H1 (cell line): ENCODE data around the gene HSD17B3. TPM values are rescaled to one million over a fixed set of nuclear protein-coding genes. Genes with fewer than 3 reads are reported as not detected.

Experiments
- CTCF ChIA-PET: fragments of 300-600 bp; sonication (Branson Sonifier 250); formaldehyde crosslinking; loops from one replicate; lab custom pipeline; 2021; ENCODE audit not compliant: partially characterized antibody; lab: Charles Lee
- POLR2A ChIA-PET: fragments of 300-600 bp; sonication (Branson Sonifier 250); formaldehyde crosslinking; loops from one replicate; lab custom pipeline; 2021; ENCODE audit warnings: inconsistent platforms; ENCODE audit not compliant: partially characterized antibody; lab: Charles Lee
- DNase-seq, 2 experiments: peaks; one replicate each; pipeline versions ENCODE4 v3.0.0 to v3.0.0-alpha.2; 2010 to 2022; ENCODE audit warnings: low spot score in 2 of 2, low read depth in 1 of 2, mixed read lengths in 1 of 2
- FAIRE-seq: peaks from 2 replicates; lab custom pipeline; 2011; peaks lifted over from hg19 to GRCh38; lab: Jason Lieb, UNC
- H2AFZ ChIP-seq: 2 replicates; pipeline ENCODE4 v1.8.1; 2012; ENCODE audit warnings: low read length, inconsistent platforms
- H2AK5ac ChIP-seq: 2 replicates; pipeline ENCODE4 v1.6.1; 2013; ENCODE audit warnings: low read depth, low read length
- H2BK120ac ChIP-seq: replicated peaks from 2 replicates; pipeline ENCODE3; 2013; ENCODE audit warnings: low read depth, low read length, inconsistent platforms
- H2BK12ac ChIP-seq: 2 replicates; pipeline ENCODE4 v1.6.1; 2013; ENCODE audit warnings: low read depth, low read length
- H2BK15ac ChIP-seq: 2 replicates; pipeline ENCODE4 v1.6.1; 2013; ENCODE audit warnings: low read length
- H2BK20ac ChIP-seq: 2 replicates; pipeline ENCODE4 v1.6.1; 2013; ENCODE audit warnings: low read length
- H2BK5ac ChIP-seq: 2 replicates; pipeline ENCODE4 v1.6.1; 2013; ENCODE audit warnings: low read depth, low read length
- H3K14ac ChIP-seq: 2 replicates; pipeline ENCODE4 v1.6.1; 2013; ENCODE audit warnings: inconsistent platforms; ENCODE audit not compliant: insufficient read length
- H3K18ac ChIP-seq: 2 replicates; pipeline ENCODE4 v1.6.1; 2013; ENCODE audit warnings: low read length; ENCODE audit errors: extremely low read depth
- H3K23ac ChIP-seq: 2 replicates; pipeline ENCODE4 v1.6.1; 2013; ENCODE audit warnings: inconsistent platforms; ENCODE audit not compliant: insufficient read length
- H3K23me2 ChIP-seq: 2 replicates; pipeline ENCODE4 v1.6.1; 2013; ENCODE audit warnings: low read depth, low read length
- H3K27ac ChIP-seq: 2 replicates; pipeline ENCODE4 v1.6.1; 2011; ENCODE audit warnings: low read depth, low read length, inconsistent platforms
- H3K27me3 ChIP-seq, 4 experiments: replicated peaks in 1 of 4; 1 replicate in 1 of 4; 2 replicates in 3 of 4; pipeline versions ENCODE4 v1.6.1 to v1.8.1; 2011 to 2013; ENCODE audit warnings: low read length in 3 of 4, mild to moderate bottlenecking in 3 of 4, inconsistent platforms in 2 of 4, mixed read lengths in 2 of 4, moderate library complexity in 1 of 4; ENCODE audit not compliant: control insufficient read depth in 3 of 4, insufficient read depth in 3 of 4; ENCODE audit errors: extremely low read depth in 1 of 4
- H3K36me3 ChIP-seq, 4 experiments: 2 replicates each; pipeline versions ENCODE4 v1.6.1 to v1.8.1; 2011 to 2013; ENCODE audit warnings: mild to moderate bottlenecking in 4 of 4, low read length in 3 of 4, moderate library complexity in 2 of 4, control low read depth in 1 of 4, inconsistent platforms in 1 of 4; ENCODE audit not compliant: insufficient read depth in 4 of 4, control insufficient read depth in 2 of 4
- H3K4ac ChIP-seq: replicated peaks from 2 replicates; pipeline ENCODE3; 2013; ENCODE audit warnings: low read length, low read depth, mixed read lengths, inconsistent platforms; ENCODE audit not compliant: insufficient read length
- H3K4me1 ChIP-seq, 4 experiments: replicated peaks in 1 of 4; 1 replicate in 1 of 4; 2 replicates in 3 of 4; pipeline versions ENCODE4 v1.6.1 to v1.8.1; 2011 to 2013; ENCODE audit warnings: low read length in 3 of 4, inconsistent platforms in 2 of 4, mixed read lengths in 1 of 4; ENCODE audit not compliant: insufficient read depth in 4 of 4, control insufficient read depth in 3 of 4
- H3K4me2 ChIP-seq, 2 experiments: 2 replicates each; pipeline versions ENCODE4 v1.6.1 to v1.8.1; 2011 to 2013; ENCODE audit warnings: low read depth in 2 of 2, low read length in 2 of 2, control low read depth in 1 of 2, inconsistent platforms in 1 of 2, mild to moderate bottlenecking in 1 of 2; ENCODE audit not compliant: insufficient read depth in 1 of 2
- H3K4me3 ChIP-seq, 4 experiments: fragments of 200-600, 300-600 bp in 1 of 4; sonication (generic), shearing (Covaris generic), sonication (Bioruptor Twin) in 1 of 4; 2 replicates each; pipeline versions ENCODE4 v1.5.1 to v1.8.1; 2011 to 2016; ENCODE audit warnings: low read length in 4 of 4, low read depth in 3 of 4, control low read depth in 2 of 4, inconsistent platforms in 2 of 4, mild to moderate bottlenecking in 2 of 4, mixed read lengths in 1 of 4, moderate library complexity in 1 of 4; ENCODE audit not compliant: insufficient read depth in 2 of 4; ENCODE audit errors: extremely low read depth in 1 of 4
- H3K56ac ChIP-seq: replicated peaks from 2 replicates; pipeline ENCODE3; 2013; ENCODE audit warnings: low read depth, mild to moderate bottlenecking, mixed read lengths, low read length, inconsistent platforms; ENCODE audit not compliant: insufficient read length
- H3K79me1 ChIP-seq: 2 replicates; pipeline ENCODE4 v1.6.1; 2013; ENCODE audit warnings: low read depth, low read length, control low read depth
- H3K79me2 ChIP-seq, 2 experiments: 2 replicates each; pipeline versions ENCODE4 v1.6.1 to v1.8.1; 2012 to 2013; ENCODE audit warnings: low read length in 2 of 2, mild to moderate bottlenecking in 2 of 2, inconsistent platforms in 1 of 2; ENCODE audit not compliant: insufficient read depth in 2 of 2, control insufficient read depth in 1 of 2
- H3K9ac ChIP-seq, 4 experiments: replicated peaks in 1 of 4; 1 replicate in 1 of 4; 2 replicates in 3 of 4; pipeline versions ENCODE4 v1.6.1 to v1.8.1; 2011 to 2013; ENCODE audit warnings: low read depth in 3 of 4, low read length in 3 of 4, control low read depth in 2 of 4, mild to moderate bottlenecking in 2 of 4, moderate library complexity in 2 of 4, inconsistent platforms in 1 of 4; ENCODE audit errors: extremely low read depth in 1 of 4
- H3K9me3 ChIP-seq, 2 experiments: 2 replicates each; pipeline versions ENCODE4 v1.6.1 to v1.8.1; 2012 to 2013; ENCODE audit warnings: mild to moderate bottlenecking in 2 of 2, moderate library complexity in 2 of 2, control low read depth in 1 of 2, inconsistent platforms in 1 of 2, low read depth in 1 of 2, low read length in 1 of 2, mixed read lengths in 1 of 2; ENCODE audit not compliant: insufficient read depth in 2 of 2
- H4K20me1 ChIP-seq, 2 experiments: replicated peaks in 1 of 2; 2 replicates each; pipeline versions ENCODE3 to v1.8.1; 2011 to 2013; ENCODE audit warnings: inconsistent platforms in 2 of 2, low read length in 2 of 2, mild to moderate bottlenecking in 1 of 2; ENCODE audit not compliant: insufficient read depth in 2 of 2, control insufficient read depth in 1 of 2
- H4K5ac ChIP-seq: 2 replicates; pipeline ENCODE4 v1.6.1; 2013; ENCODE audit warnings: low read length, low read depth, mixed read lengths, inconsistent platforms; ENCODE audit not compliant: insufficient read length
- H4K8ac ChIP-seq: 2 replicates; pipeline ENCODE4 v1.8.0; 2013; ENCODE audit warnings: mild to moderate bottlenecking, moderate library complexity, low read length, inconsistent platforms; ENCODE audit not compliant: insufficient read depth; ENCODE audit errors: extremely low read depth
- H4K91ac ChIP-seq: replicated peaks from 2 replicates; pipeline ENCODE3; 2013; ENCODE audit warnings: low read length, mixed read lengths, inconsistent platforms; ENCODE audit not compliant: insufficient read length
- JUND ChIP-seq: IDR thresholded peaks from 2 replicates; pipeline ENCODE4 v1.6.1; 2011; ENCODE audit warnings: mild to moderate bottlenecking, improper control_type of control experiment, low read length
- RAD21 ChIP-seq, 2 experiments: IDR thresholded peaks in 1 of 2; conservative IDR thresholded peaks in 1 of 2; 2 replicates each; pipeline ENCODE4 v1.6.1; 2011; ENCODE audit warnings: low read depth in 2 of 2, low read length in 2 of 2, improper control_type of control experiment in 1 of 2, inconsistent platforms in 1 of 2, mild to moderate bottlenecking in 1 of 2, moderate library complexity in 1 of 2
- SP4 ChIP-seq: IDR thresholded peaks from 2 replicates; pipeline ENCODE4 v1.6.1; 2012; ENCODE audit warnings: low read length, inconsistent platforms
- WGBS, 2 experiments: shearing (Covaris generic) in 1 of 2; methylation state at CpG; one replicate each; pipeline versions ENCODE4 v1.1.6 to v1.1.7; 2013 to 2015; ENCODE audit warnings: low lambda C conversion rate in 2 of 2, mixed read lengths in 2 of 2, inconsistent platforms in 1 of 2, low coverage in 1 of 2, missing lambda C conversion rate in 1 of 2; ENCODE audit not compliant: insufficient replicate concordance in 2 of 2, insufficient coverage in 1 of 2, insufficient read length in 1 of 2; ENCODE audit errors: extremely low coverage in 1 of 2, missing lambda C conversion rate in 1 of 2; 5-methylcytosine and 5-hydroxymethylcytosine counted together
- polyA plus RNA-seq, 7 experiments: library from polyadenylated mRNA; depleted of rRNA in 3 of 7; stranded (reverse) in 5 of 7; unstranded in 2 of 7; fragments of >200 nt in 5 of 7; fragments of 200-250 nt in 2 of 7; gene quantifications; 1 replicate in 5 of 7; 2 replicates in 1 of 7; 4 replicates in 1 of 7; pipeline versions ENCODE4 v1.2.1 to v1.2.3, GENCODE V29; 2011 to 2013; ENCODE audit warnings: missing spikeins in 2 of 7, mixed read lengths in 2 of 7
- total RNA-seq: library from RNA; stranded (reverse); fragmentation: NEBNext Ultra II Directional; extraction: Animal tissue kit (Norgen Biotek cat#: 25700); gene quantifications from 2 replicates; pipeline ENCODE4 v1.2.1, GENCODE V29; 2021
- TF ChIP-seq, protein P1 (sequence below): IDR thresholded peaks from 2 replicates; pipeline ENCODE4 v1.6.1; 2012; ENCODE audit warnings: low read length, inconsistent platforms
- TF ChIP-seq, protein P2 (sequence below), 3 experiments: IDR thresholded peaks; 1 replicate in 2 of 3; 2 replicates in 1 of 3; pipeline versions ENCODE4 v1.5.1 to v1.6.1; 2011; ENCODE audit warnings: low read length in 3 of 3, mild to moderate bottlenecking in 3 of 3, inconsistent platforms in 2 of 3, low read depth in 1 of 3, moderate library complexity in 1 of 3; ENCODE audit not compliant: insufficient read depth in 1 of 3; ENCODE audit errors: control extremely low read depth in 1 of 3

The HSD17B3 gene
- total and polyA plus RNA-seq, 2 of the 8 experiments (the other 6 are each of a cell fraction or from before 2014, with no cell fraction given): not detected

DNA sequence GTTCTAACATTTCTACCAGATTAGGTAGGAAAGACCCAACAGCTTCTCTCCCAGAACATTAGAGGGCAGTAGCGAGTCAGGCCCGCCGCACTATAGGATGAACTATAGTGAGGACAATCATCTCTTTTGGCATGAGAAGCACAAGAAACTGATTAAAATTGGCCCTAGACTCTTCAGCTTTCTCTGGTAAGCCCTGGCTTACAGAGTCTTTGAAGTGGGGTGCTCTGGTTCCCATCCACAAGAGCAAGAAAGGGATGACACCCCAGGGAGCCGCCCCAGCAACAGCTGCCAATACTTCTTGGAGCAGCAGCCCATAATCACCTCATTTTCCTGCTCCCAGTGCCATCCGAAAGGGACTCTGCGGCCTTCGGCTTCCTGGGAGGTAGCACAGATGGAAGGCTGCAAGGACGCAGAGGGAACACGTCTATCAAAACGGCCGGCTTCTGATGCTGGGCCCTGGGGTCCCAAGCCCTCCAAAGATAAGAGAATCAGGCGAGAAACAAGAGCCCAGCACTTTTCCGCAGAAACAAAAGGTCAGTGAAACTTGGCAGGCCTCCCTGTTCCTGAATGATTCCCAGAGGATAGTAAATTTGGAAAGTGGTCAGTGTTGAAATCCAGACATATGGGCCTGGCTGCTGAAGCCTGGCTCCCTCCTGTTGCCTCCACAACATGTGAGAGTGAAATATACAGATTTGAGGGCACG, 69.3 kb downstream of the HSD17B3 start:
- no peak overlapping the region for H2BK120ac ChIP-seq
- H4K8ac ChIP-seq: no peak overlapping the region
- H3K18ac ChIP-seq: no peak overlapping the region
- H3K23me2 ChIP-seq: no peaks in the 10 kb centered on the region
- H3K23ac ChIP-seq: no peak overlapping the region
- H3K56ac ChIP-seq: no peak overlapping the region
- no peaks in the 10 kb centered on the region for H3K36me3 ChIP-seq
- H2BK15ac ChIP-seq: no peak overlapping the region
- H4K5ac ChIP-seq: no peak overlapping the region
- 71% methylated on average over 14 of the region's 14 CpGs; no CpG with 5 or more reads in 1 of the 2 experiments for WGBS, 2 experiments
- no peaks in the 10 kb centered on the region for H3K79me2 ChIP-seq
- H4K20me1 ChIP-seq: no peaks in the 10 kb centered on the region
- H3K14ac ChIP-seq: no peak overlapping the region
- no peak overlapping the region for H2BK5ac ChIP-seq
- POLR2A ChIA-PET: interaction anchor here (1.2 kb wide), 1 partner anchor 85 kb away, joined by 4 read pairs; no protein-coding TSS in a partner anchor
- no peaks in the 10 kb centered on the region; a peak in 2 of 4 replicates for H3K9me3 ChIP-seq
- no peak overlapping the region for H2BK20ac ChIP-seq
- CTCF ChIA-PET: interaction anchor here (0.7 to 7.1 kb wide), 28 partner anchors 10 to 809 kb away, joined by 3 to 91 read pairs (median 4); no protein-coding TSS in a partner anchor
- no peak overlapping the region for H3K9ac ChIP-seq
- H3K4ac ChIP-seq: no peak overlapping the region
- H2AK5ac ChIP-seq: no peak overlapping the region
- no peak overlapping the region for H3K4me3 ChIP-seq
- no peaks in the 10 kb centered on the region for H3K27me3 ChIP-seq
- TF ChIP-seq JUND: no peak
- no peak for TF ChIP-seq SP4
- TF ChIP-seq, protein P1, sequence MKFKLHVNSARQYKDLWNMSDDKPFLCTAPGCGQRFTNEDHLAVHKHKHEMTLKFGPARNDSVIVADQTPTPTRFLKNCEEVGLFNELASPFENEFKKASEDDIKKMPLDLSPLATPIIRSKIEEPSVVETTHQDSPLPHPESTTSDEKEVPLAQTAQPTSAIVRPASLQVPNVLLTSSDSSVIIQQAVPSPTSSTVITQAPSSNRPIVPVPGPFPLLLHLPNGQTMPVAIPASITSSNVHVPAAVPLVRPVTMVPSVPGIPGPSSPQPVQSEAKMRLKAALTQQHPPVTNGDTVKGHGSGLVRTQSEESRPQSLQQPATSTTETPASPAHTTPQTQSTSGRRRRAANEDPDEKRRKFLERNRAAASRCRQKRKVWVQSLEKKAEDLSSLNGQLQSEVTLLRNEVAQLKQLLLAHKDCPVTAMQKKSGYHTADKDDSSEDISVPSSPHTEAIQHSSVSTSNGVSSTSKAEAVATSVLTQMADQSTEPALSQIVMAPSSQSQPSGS: no peak
- TF ChIP-seq, protein P2, sequence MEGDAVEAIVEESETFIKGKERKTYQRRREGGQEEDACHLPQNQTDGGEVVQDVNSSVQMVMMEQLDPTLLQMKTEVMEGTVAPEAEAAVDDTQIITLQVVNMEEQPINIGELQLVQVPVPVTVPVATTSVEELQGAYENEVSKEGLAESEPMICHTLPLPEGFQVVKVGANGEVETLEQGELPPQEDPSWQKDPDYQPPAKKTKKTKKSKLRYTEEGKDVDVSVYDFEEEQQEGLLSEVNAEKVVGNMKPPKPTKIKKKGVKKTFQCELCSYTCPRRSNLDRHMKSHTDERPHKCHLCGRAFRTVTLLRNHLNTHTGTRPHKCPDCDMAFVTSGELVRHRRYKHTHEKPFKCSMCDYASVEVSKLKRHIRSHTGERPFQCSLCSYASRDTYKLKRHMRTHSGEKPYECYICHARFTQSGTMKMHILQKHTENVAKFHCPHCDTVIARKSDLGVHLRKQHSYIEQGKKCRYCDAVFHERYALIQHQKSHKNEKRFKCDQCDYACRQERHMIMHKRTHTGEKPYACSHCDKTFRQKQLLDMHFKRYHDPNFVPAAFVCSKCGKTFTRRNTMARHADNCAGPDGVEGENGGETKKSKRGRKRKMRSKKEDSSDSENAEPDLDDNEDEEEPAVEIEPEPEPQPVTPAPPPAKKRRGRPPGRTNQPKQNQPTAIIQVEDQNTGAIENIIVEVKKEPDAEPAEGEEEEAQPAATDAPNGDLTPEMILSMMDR (IDR thresholded peaks at IDR 0.05; ENCODE audit: control extremely low read depth in 1 of 3, insufficient read depth in 1 of 3, low read depth in 1 of 3, low read length in 3 of 3): peak; percentile 48 to 81 (median 78)
- TF ChIP-seq RAD21 (IDR thresholded peaks at IDR 0.05 in 1 of 2, conservative IDR thresholded peaks at IDR 0.05 in 1 of 2; ENCODE audit: low read depth in 2 of 2, low read length in 2 of 2): peak; percentile 71 to 79
- TF ChIP-seq, all 59 proteins: peak for 2
- Histone ChIP-seq H4K91ac (no peak overlapping the region), H3K27ac (no peak overlapping the region), H3K4me1 (no peaks in the 10 kb centered on the region), H2AFZ (peak overlapping the region; percentile 11; the same call in 1 of the 2 replicates), H3K4me2 (no peak overlapping the region), H3K79me1 (no peaks in the 10 kb centered on the region), H2BK12ac (no peak overlapping the region)
- DNase-seq: no peak
- peak; percentile 7 for FAIRE-seq
